Bronchial epithelial cell (primary cell): ENCODE data around the gene TAS2R3. TPM values are rescaled to one million over a fixed set of nuclear protein-coding genes. Genes with fewer than 3 reads are reported as not detected.
"Not testable (repeated sequence)": the region's sequence is repeated elsewhere in the genome, so short reads cannot be mapped to it uniquely, and the experiment has no call there.

ENCODE experiments used
- DNase-seq: peaks from one replicate; pipeline ENCODE4 v3.0.0-alpha.2; 2010; ENCODE audit warnings: low read depth
- FAIRE-seq: peaks from 2 replicates; lab custom pipeline; 2011; peaks lifted over from hg19 to GRCh38; lab: Jason Lieb, UNC
- H3K27me3 ChIP-seq: 2 replicates; pipeline ENCODE4 v1.5.1; 2011; ENCODE audit warnings: low read length; ENCODE audit not compliant: control insufficient read depth, insufficient read depth
- H3K36me3 ChIP-seq: 2 replicates; pipeline ENCODE4 v1.5.1; 2011; ENCODE audit warnings: low read length; ENCODE audit not compliant: control insufficient read depth, insufficient read depth
- H3K4me3 ChIP-seq: 2 replicates; pipeline ENCODE4 v1.5.1; 2011; ENCODE audit warnings: mild to moderate bottlenecking, low read depth, low read length, control low read depth
- total RNA-seq: library from RNA; depleted of rRNA; stranded (reverse); fragments of >200 nt; gene quantifications from 2 replicates; pipeline ENCODE4 v1.2.1, GENCODE V29; 2014
- TF ChIP-seq, protein P1 (sequence below): IDR thresholded peaks from 2 replicates; pipeline ENCODE4 v1.5.1; 2011; ENCODE audit warnings: mild to moderate bottlenecking, moderate library complexity, low read length, control low read depth, inconsistent platforms; ENCODE audit not compliant: insufficient read depth, severe bottlenecking

The TAS2R3 gene
- total RNA-seq, 1 donor from 2014 or later, result 3.9 TPM

DNA sequence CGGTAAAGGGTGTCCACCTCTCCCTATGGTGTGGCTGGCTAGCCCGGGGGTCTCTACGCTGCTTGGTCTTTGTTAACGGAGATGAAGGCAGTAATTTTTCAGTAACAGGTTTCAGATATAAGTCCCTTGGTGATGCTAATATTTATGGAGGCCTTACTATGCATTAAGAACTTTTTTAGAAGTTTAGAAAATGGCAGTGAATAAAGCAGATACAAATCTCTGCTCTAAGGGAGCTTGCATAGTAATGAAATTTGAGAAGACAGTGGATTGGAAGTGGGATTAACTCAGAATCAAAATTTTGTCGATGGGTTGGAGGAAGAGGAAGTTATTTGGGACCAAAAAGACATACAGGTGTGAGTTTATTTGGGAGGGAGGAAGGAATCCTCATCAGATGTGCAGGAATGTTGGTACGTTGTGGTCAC is 25.3 kb upstream of the TAS2R3 start:
- DNase-seq (no peak), FAIRE-seq (no peak)
- Histone ChIP-seq H3K36me3 (peaks cover 14% of the 10 kb centered on the region), H3K4me3 (peak overlapping the region; percentile 80), H3K27me3 (no peaks in the 10 kb centered on the region)
- TF ChIP-seq, protein P1, sequence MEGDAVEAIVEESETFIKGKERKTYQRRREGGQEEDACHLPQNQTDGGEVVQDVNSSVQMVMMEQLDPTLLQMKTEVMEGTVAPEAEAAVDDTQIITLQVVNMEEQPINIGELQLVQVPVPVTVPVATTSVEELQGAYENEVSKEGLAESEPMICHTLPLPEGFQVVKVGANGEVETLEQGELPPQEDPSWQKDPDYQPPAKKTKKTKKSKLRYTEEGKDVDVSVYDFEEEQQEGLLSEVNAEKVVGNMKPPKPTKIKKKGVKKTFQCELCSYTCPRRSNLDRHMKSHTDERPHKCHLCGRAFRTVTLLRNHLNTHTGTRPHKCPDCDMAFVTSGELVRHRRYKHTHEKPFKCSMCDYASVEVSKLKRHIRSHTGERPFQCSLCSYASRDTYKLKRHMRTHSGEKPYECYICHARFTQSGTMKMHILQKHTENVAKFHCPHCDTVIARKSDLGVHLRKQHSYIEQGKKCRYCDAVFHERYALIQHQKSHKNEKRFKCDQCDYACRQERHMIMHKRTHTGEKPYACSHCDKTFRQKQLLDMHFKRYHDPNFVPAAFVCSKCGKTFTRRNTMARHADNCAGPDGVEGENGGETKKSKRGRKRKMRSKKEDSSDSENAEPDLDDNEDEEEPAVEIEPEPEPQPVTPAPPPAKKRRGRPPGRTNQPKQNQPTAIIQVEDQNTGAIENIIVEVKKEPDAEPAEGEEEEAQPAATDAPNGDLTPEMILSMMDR, result peak; percentile 24

DNA sequence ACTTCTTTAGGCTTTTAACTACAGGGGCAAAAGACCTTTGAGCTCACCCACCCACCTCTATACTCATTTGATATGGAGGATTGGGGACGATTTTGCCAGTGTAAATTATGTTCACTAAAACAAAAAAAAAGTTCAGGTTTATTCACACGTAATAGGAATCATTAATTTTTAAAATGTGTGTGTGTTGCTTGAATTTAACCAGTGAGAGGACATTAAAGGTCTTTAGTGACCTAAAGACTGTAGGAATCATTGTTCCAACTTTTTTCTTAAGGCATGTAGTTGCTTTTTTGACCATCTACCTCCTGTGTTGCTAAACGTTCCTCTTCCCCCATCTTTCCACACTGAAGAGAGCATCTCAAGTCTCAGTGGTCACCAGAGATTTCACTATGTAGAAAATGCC is 24.6 kb upstream of the TAS2R3 start:
- no peak for FAIRE-seq
- peak overlapping the region; percentile 80 for H3K4me3 ChIP-seq
- peaks cover 18% of the 10 kb centered on the region for H3K36me3 ChIP-seq
- TF ChIP-seq, protein P1, result no peak
- DNase-seq, result no peak
- H3K27me3 ChIP-seq, result no peaks in the 10 kb centered on the region

DNA sequence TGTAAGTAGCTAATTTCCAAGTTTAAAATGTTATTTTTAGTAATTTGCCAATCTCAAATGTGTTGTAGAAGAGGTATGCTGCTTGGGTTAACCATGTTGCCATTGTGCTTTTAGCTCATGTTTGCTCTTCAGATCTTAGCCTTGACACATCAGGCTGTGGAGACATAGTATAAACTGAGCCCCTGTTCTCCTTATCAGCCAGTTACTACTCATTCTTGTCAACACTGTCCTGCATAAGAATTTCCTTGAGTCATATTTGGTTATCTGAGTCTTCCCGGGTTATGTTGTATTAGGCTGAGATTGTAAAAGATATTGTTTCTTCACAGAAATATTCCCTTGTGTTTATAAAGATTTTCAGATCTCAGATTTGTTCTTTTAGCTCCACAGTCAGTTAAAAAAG is 21.7 kb upstream of the TAS2R3 start:
- no peaks in the 10 kb centered on the region for H3K27me3 ChIP-seq
- no peak for FAIRE-seq
- TF ChIP-seq, protein P1, result no peak
- DNase-seq, result no peak
- no peak overlapping the region for H3K4me3 ChIP-seq
- H3K36me3 ChIP-seq, result peaks cover 20% of the 10 kb centered on the region

DNA sequence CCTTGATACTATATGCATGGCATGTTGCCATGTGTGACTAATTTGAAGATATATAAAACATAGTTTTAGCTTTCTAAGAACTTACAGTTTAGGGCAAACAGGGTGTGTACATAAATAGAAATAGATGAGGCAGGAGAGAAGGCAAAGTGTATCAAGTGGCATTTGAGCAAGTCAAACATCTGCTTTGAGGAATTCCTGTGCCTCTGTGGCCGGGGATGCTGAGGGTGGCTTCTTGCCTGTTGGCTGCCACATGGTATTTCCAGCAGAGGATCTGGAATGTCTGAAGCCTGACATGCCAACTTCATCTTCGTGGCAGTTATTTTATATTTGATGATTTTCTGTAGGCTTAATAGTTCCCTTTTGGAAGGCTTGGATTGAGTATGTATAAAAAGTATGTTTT is 19.8 kb upstream of the TAS2R3 start:
- DNase-seq, result no peak
- Histone ChIP-seq H3K27me3 (no peaks in the 10 kb centered on the region), H3K36me3 (peaks cover 20% of the 10 kb centered on the region), H3K4me3 (no peak overlapping the region)
- FAIRE-seq, result no peak
- TF ChIP-seq, protein P1, result no peak

DNA sequence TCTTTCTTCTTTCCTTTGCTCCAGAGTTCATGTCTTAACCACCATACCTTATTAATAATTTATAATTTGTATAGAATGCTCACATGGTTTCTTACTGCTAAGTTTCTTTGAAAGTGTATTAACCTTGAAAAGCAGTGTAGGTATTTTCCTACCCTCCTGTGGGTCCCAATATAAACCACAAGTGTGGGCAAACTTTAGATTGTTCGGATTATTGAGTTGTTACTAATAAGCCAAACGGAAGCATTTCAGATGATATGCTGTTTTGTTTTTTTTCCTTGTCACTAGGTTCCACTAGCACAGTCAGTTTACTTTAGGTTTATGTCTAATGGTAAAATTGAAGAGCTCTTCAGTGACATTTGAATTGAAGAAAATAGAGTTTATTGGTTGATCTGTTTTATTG is 15.5 kb upstream of the TAS2R3 start:
- TF ChIP-seq, protein P1, result no peak
- DNase-seq, result no peak
- Histone ChIP-seq H3K36me3 (peaks cover 11% of the 10 kb centered on the region), H3K4me3 (no peak overlapping the region), H3K27me3 (no peaks in the 10 kb centered on the region)
- no peak for FAIRE-seq

DNA sequence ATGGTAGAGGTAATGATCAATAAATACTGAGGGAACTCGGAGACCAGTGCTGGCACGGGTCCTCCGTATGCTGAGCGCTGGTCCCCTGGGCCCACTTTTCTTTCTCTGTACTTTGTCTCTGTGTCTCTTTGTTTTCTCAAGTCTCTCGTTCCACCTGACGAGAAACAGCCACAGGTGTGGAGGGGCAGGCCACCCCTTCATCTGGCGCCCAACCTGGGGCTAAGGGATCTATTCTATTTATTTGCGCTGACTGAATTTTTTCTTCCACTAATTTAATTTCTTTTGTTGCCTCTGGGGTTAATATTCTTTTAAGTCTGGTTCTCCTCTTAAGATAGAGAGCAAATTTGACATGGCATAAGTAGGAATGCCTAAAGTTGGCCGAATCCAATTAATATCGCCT is 12.0 kb upstream of the TAS2R3 start:
- H3K36me3 ChIP-seq, DNase-seq, FAIRE-seq, H3K4me3 ChIP-seq, H3K27me3 ChIP-seq: not testable (repeated sequence)
